Erythroblast (primary cell): ENCODE results near the gene SETD5.

Source experiments
- GATA1 ChIP-seq: IDR thresholded peaks from 2 replicates; pipeline ENCODE4 v1.6.1; 2011; ENCODE audit warnings: low read depth, mild to moderate bottlenecking, control low read depth, low read length, moderate library complexity
- POLR2A ChIP-seq: IDR thresholded peaks from 2 replicates; pipeline ENCODE4 v1.6.1; 2011; ENCODE audit warnings: mild to moderate bottlenecking, low read length

DNA sequence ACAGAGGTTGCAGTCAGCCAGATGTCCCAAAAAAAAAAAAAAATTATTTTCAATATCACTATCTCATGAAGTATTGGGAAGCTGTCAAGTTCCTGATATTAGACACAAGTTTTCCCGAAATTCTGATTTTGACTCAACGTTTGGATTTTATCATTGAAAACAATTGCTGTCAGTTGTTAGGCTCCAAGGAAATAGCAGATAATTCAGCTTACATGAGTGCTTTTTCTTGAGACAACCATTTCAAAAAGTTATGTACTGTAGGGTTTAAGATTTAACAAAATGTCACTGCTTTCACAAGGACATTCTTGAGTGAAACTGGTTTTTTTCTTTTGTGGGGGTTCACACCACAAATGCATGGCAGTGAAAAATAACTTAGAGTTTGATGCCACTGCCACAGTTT lies 9.3 kb upstream of the SETD5 start:
- no peak for TF ChIP-seq POLR2A
- no peak for TF ChIP-seq GATA1
